ENCODE data around the gene STAP1. TPM values are rescaled to one million over a fixed set of nuclear protein-coding genes. Genes with fewer than 3 reads are reported as not detected.
"Not testable (repeated sequence)": the region's sequence is repeated elsewhere in the genome, so short reads cannot be mapped to it uniquely, and the experiment has no call there.

STAP1 gene
- total RNA-seq, 2 donors from 2014 or later, result 0.34 TPM; not detected in 1

DNA sequence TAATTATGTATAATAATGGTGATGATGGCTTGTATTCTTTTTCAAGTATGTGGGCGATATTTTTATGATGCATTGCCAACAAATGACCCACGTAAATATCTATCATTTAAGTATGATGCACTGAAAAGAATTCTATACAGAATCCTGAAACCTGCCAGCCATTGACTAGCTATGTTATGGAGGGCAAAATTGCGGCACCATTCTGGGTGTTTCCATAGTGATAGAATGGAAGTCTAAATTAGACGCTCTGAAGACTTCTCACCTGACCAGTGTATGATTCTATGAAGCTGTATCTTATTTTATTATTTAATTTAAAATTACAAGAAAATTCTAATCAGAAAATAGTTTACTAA lies 12.5 kb upstream of the STAP1 start:
- Histone ChIP-seq H3K4me1 (replicated peaks) (peaks cover 11% of the 10 kb centered on the region), H3K27ac (peak overlapping the region; percentile 82 to 88), H3K36me3 (no peaks in the 10 kb centered on the region), H3K4me3 (peak overlapping the region; percentile 60 to 64), H3K27me3 (replicated peaks; ENCODE audit: insufficient read depth) (no peaks in the 10 kb centered on the region), H3K9me3 (no peaks in the 10 kb centered on the region)
- intact Hi-C loops (cut with DNase I), result loop anchor here (5.0 kb wide), 1 partner anchor 156 kb away; the partner anchor contains the start of gene UBA6
- DNase-seq (ENCODE audit: low spot score), result no peak
- 33% methylated on average over 4 of the region's 4 CpGs for WGBS
- TF ChIP-seq POLR2A (IDR thresholded peaks at IDR 0.05) (no peak), POLR2AphosphoS5 (IDR thresholded peaks at IDR 0.05) (no peak)
- TF ChIP-seq, protein P1, sequence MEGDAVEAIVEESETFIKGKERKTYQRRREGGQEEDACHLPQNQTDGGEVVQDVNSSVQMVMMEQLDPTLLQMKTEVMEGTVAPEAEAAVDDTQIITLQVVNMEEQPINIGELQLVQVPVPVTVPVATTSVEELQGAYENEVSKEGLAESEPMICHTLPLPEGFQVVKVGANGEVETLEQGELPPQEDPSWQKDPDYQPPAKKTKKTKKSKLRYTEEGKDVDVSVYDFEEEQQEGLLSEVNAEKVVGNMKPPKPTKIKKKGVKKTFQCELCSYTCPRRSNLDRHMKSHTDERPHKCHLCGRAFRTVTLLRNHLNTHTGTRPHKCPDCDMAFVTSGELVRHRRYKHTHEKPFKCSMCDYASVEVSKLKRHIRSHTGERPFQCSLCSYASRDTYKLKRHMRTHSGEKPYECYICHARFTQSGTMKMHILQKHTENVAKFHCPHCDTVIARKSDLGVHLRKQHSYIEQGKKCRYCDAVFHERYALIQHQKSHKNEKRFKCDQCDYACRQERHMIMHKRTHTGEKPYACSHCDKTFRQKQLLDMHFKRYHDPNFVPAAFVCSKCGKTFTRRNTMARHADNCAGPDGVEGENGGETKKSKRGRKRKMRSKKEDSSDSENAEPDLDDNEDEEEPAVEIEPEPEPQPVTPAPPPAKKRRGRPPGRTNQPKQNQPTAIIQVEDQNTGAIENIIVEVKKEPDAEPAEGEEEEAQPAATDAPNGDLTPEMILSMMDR (IDR thresholded peaks at IDR 0.05), result no peak

DNA sequence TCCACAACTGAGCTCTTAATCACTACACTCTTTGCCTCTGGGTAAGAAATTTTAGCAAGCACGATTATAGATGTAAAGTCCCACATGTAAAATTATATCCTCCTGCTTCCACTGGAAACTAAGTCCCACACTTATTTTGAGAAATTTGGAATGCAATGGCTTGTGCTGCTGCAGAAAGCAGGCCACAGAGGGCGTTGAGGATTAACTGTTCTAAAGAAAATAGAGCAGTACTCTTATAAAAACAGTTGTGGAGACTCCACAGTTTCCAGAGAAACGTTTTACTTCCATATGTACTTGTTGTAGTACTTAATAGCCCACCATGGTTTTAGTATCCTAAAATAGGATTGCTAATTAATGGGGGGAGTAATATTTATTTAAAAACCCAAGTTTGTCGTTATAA lies 11.6 kb upstream of the STAP1 start:
- TF ChIP-seq, protein P1 (IDR thresholded peaks at IDR 0.05), result no peak
- TF ChIP-seq POLR2AphosphoS5 (IDR thresholded peaks at IDR 0.05), result no peak
- TF ChIP-seq POLR2A (IDR thresholded peaks at IDR 0.05), result no peak
- intact Hi-C loops (cut with DNase I), result loop anchor here (5.0 kb wide), 1 partner anchor 155 kb away; the partner anchor contains the start of gene UBA6
- H3K9me3 ChIP-seq, result no peaks in the 10 kb centered on the region
- no peak overlapping the region for H3K27ac ChIP-seq
- H3K4me1 ChIP-seq (replicated peaks), result peaks cover 11% of the 10 kb centered on the region
- no peak for DNase-seq (ENCODE audit: low spot score)
- H3K36me3 ChIP-seq, result no peaks in the 10 kb centered on the region
- WGBS, result 60% methylated on average over 4 of the region's 4 CpGs
- H3K4me3 ChIP-seq, result no peak overlapping the region
- no peaks in the 10 kb centered on the region for H3K27me3 ChIP-seq (replicated peaks; ENCODE audit: insufficient read depth)

DNA sequence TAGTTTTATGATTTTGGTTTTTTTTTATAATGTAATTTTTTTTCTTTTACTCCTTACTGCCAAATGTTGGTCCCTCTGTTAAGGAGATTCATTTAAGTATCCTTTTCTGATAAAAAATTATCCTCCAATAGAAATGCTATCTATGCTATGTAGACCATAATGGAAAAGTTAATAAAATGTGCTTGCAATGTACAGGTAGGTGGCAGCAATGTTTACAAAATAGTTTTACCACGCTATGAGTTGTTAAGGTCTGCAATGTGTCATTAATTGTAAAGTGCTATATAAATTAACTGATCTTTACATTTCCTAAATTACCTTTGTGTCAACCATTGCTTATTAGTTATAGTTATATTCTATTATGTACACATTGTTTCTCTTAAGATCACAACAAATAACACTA lies 9.4 kb upstream of the STAP1 start:
- H3K9me3 ChIP-seq, result no peaks in the 10 kb centered on the region
- no peaks in the 10 kb centered on the region for H3K4me1 ChIP-seq (replicated peaks)
- TF ChIP-seq, protein P1 (IDR thresholded peaks at IDR 0.05), result peak in 3 of 4 experiments; percentile 36 to 37 (median 37)
- no peak for TF ChIP-seq POLR2A (IDR thresholded peaks at IDR 0.05)
- no peak for TF ChIP-seq POLR2AphosphoS5 (IDR thresholded peaks at IDR 0.05)
- 15% methylated on average over 1 of the region's 1 CpG for WGBS
- intact Hi-C loops (cut with DNase I), result loop anchor here (5.0 kb wide), 1 partner anchor 153 kb away; the partner anchor contains the start of gene UBA6
- no peaks in the 10 kb centered on the region for H3K36me3 ChIP-seq
- no peak overlapping the region for H3K27ac ChIP-seq
- H3K4me3 ChIP-seq, result no peak overlapping the region
- no peaks in the 10 kb centered on the region for H3K27me3 ChIP-seq (replicated peaks; ENCODE audit: insufficient read depth)
- DNase-seq (ENCODE audit: low spot score), result no peak

DNA sequence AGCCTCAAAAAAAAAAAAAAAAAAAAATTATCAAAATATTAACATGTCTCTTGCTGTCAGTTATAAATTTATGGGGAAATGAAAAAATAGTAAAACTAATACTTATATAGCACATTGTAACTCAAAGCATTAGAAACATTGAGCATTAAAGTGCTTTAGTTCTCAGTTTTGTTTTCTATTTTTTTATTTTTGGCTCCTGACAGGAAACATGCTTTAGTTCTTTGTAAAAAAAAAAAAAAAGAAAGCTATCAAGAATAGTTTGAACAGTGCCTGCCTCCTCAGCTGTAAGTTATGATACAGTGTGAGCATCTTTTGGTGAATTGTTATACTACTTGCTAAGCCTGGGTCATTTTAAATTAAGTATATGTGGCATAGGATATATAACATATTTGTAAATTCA lies 8.1 kb upstream of the STAP1 start:
- Histone ChIP-seq H3K27me3 (replicated peaks; ENCODE audit: insufficient read depth) (no peaks in the 10 kb centered on the region), H3K27ac (no peak overlapping the region), H3K36me3 (no peaks in the 10 kb centered on the region), H3K4me3 (no peak overlapping the region), H3K4me1 (replicated peaks) (no peaks in the 10 kb centered on the region), H3K9me3 (no peaks in the 10 kb centered on the region)
- TF ChIP-seq POLR2AphosphoS5 (IDR thresholded peaks at IDR 0.05) (no peak), POLR2A (IDR thresholded peaks at IDR 0.05) (no peak)
- TF ChIP-seq, protein P1 (IDR thresholded peaks at IDR 0.05), result no peak
- DNase-seq (ENCODE audit: low spot score), result no peak
- intact Hi-C loops (cut with DNase I), result no loop called here

DNA sequence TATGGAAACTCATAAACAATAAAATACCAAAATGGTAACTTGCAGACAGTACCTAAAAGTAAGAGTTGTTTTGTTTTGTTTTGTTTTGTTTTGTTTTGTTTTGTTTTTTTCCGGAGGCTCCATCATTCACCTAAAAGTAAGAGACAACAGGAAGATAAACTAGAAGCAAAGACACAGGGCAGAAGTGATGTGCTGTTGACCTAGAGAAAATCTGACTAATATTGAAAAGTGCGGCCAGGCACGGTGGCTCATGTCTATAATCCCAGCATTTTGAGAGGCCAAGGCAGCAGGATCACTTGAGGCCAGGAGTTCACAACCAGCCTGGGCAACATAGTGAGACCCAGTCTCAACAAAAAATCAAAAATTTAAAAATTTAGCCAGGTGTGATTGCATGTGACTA lies 7.7 kb upstream of the STAP1 start:
- H3K4me3 ChIP-seq, result no peak overlapping the region
- TF ChIP-seq, protein P1 (IDR thresholded peaks at IDR 0.05), result no peak
- no peak for TF ChIP-seq POLR2A (IDR thresholded peaks at IDR 0.05)
- no peak for TF ChIP-seq POLR2AphosphoS5 (IDR thresholded peaks at IDR 0.05)
- whole genome bisulfite sequencing, result 96% methylated on average over 3 of the region's 3 CpGs
- H3K36me3 ChIP-seq, result no peaks in the 10 kb centered on the region
- intact Hi-C loops (cut with DNase I), result no loop called here
- no peak for DNase-seq (ENCODE audit: low spot score)
- H3K27me3 ChIP-seq (replicated peaks; ENCODE audit: insufficient read depth), result no peaks in the 10 kb centered on the region
- H3K9me3 ChIP-seq, result no peaks in the 10 kb centered on the region
- H3K4me1 ChIP-seq (replicated peaks), result no peaks in the 10 kb centered on the region
- no peak overlapping the region for H3K27ac ChIP-seq

DNA sequence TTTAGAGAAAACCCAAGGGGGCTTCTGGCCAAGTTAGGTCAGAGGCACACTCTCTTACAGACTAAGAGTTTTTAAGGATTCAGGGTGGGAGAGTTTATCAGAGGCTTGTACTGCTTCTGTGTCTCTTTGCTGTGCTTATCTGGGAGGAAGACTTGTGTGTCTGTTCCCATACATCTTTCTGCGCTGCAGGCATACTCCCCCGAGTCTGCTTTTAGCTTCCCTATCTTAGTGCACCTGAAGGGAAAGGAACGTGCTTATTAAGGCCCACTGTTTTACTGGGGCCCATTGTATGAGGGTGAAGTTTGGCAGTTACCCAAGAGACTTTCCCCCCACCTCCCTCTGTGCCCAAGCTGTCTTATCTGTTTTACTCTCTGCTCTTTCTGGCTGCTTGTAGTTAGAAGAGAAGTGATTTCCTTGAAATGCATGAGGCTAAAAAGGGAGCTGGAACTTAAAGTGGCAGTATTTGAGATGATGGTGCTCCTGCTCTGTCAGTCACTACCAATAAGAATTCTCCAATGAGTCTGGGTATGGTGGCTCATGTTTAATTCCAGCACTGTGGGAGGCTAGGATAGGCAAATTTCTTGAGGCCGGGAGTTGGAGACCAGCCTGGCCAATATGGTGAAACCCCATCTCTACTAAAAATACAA lies 6.3 kb upstream of the STAP1 start:
- H3K9me3 ChIP-seq; H3K4me1 ChIP-seq (replicated peaks); H3K27me3 ChIP-seq (replicated peaks; ENCODE audit: insufficient read depth); H3K4me3 ChIP-seq; DNase-seq (ENCODE audit: low spot score); H3K27ac ChIP-seq; H3K36me3 ChIP-seq; intact Hi-C loops (cut with DNase I): not testable (repeated sequence)
- WGBS, result 64% methylated on average over 4 of the region's 4 CpGs
